AG09309 (cell line): Measurements from ENCODE around the gene DTX3.
"Not testable (repeated sequence)": the region's sequence is repeated elsewhere in the genome, so short reads cannot be mapped to it uniquely, and the experiment has no call there.

Source experiments
- DNase-seq: peaks from one replicate; pipeline ENCODE4 v3.0.0-alpha.2; 2010; ENCODE audit warnings: low read depth
- H3K4me3 ChIP-seq: 2 replicates; pipeline ENCODE4 v1.5.1; 2011; ENCODE audit warnings: mild to moderate bottlenecking, low read depth, low read length, moderate library complexity; ENCODE audit not compliant: control insufficient read depth
- TF ChIP-seq, protein P1 (sequence below): IDR thresholded peaks from 2 replicates; pipeline ENCODE4 v1.5.1; 2011; ENCODE audit warnings: mild to moderate bottlenecking, low read depth, low read length, inconsistent platforms; ENCODE audit not compliant: insufficient read depth, control insufficient read depth; ENCODE audit errors: missing control alignments

DTX3 gene

DNA sequence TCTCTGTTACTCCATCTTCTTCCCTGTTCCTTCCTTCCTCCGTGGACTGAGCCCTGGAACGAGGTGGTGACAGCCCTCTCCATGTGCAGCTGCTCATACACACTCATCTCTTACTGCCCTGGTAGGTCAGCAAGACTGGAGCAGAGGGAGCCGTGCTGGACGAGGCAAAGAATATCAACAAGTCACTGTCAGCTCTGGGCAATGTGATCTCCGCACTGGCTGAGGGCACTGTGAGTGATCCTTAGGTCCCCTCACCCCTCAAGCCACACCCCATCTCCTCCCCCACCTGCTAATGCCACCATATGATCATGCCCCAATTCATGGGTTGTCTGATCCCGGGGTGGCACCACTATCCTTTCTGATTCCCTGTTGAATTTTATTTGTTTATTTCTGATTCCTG lies 35.8 kb upstream of the DTX3 start:
- H3K4me3 ChIP-seq = no peak overlapping the region
- no peak for DNase-seq
- TF ChIP-seq, protein P1, sequence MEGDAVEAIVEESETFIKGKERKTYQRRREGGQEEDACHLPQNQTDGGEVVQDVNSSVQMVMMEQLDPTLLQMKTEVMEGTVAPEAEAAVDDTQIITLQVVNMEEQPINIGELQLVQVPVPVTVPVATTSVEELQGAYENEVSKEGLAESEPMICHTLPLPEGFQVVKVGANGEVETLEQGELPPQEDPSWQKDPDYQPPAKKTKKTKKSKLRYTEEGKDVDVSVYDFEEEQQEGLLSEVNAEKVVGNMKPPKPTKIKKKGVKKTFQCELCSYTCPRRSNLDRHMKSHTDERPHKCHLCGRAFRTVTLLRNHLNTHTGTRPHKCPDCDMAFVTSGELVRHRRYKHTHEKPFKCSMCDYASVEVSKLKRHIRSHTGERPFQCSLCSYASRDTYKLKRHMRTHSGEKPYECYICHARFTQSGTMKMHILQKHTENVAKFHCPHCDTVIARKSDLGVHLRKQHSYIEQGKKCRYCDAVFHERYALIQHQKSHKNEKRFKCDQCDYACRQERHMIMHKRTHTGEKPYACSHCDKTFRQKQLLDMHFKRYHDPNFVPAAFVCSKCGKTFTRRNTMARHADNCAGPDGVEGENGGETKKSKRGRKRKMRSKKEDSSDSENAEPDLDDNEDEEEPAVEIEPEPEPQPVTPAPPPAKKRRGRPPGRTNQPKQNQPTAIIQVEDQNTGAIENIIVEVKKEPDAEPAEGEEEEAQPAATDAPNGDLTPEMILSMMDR = no peak

DNA sequence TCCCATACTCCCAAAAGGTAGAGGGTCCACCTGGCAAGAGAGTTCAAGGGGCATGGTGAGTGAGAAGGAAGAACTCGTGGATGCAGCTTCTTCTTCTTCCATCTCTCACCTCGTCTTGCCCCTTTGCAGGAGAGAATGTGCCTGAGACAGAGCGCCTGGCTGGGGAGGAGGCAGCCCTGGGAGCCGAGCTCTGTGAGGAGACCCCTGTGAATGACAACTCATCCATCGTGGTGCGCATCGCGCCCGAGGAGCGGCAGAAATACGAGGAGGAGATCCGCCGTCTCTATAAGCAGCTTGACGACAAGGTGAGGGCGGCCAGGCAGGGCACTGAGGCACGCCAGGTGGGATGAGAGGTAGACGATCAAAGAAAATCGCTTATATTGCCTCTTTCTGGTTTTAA lies 34.8 kb upstream of the DTX3 start:
- no peak for DNase-seq
- H3K4me3 ChIP-seq = no peak overlapping the region
- TF ChIP-seq, protein P1 = no peak

DNA sequence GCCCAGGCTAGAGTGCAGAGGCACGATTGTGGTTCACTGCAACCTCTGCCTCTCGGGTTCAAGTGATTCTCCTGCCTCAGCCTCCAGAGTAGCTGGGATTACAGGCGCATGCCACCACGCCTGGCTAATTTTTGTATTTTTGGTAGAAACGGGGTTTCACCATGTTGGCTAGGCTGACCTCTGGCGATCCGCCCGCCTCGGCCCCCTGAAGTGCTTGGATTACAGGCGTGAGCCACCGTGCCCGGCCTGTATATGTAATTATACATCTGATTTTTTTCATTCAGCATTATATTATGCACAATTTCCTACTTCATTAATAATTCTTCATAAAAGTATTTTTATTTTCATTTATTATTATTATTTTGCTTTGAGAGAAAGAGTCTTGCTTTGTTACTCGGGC lies 34.2 kb upstream of the DTX3 start:
- H3K4me3 ChIP-seq, DNase-seq: not testable (repeated sequence)

DNA sequence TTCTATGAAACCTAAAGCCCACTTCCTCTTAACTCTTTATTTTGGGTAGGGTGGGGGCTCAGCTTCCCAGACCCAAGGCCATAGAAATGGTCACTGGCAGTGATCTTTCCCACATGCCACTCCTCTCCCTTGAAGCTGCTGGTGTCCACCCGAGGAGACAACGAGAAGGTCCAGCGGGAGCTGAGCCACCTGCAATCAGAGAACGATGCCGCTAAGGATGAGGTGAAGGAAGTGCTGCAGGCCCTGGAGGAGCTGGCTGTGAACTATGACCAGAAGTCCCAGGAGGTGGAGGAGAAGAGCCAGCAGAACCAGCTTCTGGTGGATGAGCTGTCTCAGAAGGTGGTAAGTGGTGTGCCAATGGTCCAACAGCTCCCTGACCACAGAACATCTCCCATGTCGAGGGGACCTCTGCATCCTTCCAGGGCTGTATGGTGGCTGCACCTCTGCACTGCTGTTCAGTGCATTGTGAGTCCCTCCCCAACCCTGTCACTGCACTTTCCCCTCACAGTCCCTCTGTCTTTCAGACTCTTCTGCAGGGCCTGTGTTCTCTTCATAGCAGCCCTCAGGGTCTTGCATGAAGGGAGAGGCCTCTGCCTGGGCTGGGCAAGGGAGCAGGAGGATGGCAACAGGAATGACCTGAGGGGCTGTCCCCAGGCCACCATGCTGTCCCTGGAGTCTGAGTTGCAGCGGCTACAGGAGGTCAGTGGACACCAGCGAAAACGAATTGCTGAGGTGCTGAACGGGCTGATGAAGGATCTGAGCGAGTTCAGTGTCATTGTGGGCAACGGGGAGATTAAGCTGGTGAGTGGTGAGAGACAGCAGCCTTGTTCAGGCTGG lies 32.5 kb upstream of the DTX3 start:
- TF ChIP-seq, protein P1 = no peak

DNA sequence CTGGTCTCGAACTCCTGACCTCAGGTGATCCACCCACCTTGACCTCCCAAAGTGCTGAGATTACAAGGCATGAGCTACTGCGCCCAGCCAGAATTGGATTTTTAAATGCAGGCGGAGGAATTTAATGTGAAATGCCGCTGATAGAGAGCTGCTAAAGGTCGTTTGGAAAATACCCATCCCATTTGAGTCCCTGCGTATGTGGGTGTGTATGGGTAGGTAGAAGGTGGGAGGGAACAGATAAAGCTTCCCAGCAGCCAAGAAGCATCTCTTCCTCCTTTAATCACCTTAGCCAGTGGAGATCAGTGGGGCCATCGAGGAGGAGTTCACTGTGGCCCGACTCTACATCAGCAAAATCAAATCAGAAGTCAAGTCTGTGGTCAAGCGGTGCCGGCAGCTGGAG lies 29.8 kb upstream of the DTX3 start:
- TF ChIP-seq, protein P1 = no peak
- no peak for DNase-seq
- H3K4me3 ChIP-seq = no peak overlapping the region

More for the DNA sequence above, 32.5 kb upstream of the DTX3 start:
- H3K4me3 ChIP-seq = no peak overlapping the region
- no peak for DNase-seq

DNA sequence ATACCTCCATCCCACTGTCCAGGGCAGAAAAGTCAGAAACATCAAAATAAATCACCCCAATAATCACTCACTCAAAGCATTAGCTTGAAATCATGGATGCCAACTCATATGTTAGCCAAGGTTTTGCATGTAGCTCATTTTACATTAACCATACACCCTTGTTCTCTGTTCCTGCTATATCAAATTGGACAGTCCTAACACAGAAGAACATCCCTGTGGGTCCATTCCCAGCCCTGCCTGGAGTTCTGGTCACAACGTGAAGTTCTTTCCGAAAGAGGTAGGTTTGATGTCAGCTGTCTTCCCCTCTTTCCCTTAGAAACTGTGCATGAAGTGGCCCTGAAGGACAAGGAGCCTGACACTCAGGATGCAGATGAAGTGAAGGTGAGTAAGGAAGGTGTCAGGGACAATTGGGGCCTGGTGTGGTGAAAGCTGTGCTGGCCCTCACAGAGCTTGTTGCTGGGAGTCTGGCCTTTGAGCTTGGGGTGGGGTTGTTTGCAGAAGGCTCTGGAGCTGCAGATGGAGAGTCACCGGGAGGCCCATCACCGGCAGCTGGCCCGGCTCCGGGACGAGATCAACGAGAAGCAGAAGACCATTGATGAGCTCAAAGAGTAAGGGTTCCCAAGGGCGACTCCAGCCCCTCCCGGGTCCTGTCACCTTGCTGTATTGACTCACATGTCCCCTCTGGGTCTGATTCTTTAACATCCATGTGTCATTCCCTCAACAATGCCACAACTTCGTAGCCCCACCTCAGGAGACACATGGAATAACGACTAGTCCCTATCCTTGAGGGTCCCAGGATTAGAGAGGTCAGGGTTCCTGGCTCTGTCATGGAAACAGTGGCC lies 28.6 kb upstream of the DTX3 start:
- H3K4me3 ChIP-seq = no peak overlapping the region
- no peak for DNase-seq
- TF ChIP-seq, protein P1 = no peak

DNA sequence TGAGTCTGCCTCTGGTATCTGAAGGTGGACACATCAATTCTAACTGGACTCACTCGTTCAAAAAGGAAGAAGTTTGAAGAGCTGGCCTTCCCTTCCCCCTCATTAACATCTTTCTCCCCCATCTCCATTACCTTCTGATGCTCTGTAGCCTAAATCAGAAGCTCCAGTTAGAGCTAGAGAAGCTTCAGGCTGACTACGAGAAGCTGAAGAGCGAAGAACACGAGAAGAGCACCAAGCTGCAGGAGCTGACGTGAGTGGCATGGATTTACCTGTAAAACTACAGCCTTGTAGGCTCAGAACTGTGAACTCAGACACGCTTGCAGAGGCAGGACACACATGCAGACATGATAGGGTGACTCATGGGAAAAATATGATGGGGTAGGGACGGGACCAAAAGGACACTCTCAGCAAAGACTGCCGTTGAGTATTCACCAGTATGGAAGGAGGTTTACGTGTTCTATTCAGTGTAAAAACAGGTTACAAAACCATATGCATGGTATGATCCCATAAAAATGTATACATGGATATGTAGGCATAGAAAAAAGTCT lies 27.9 kb upstream of the DTX3 start:
- no peak overlapping the region for H3K4me3 ChIP-seq
- DNase-seq = no peak
- TF ChIP-seq, protein P1 = no peak
